BLaER1 treated with 17β-estradiol and CSF1 and Interleukin-3, amounts not matched to agents 10 nM and 100 nM (cell line): ENCODE measurements around the gene ZNF195.
"Not testable (repeated sequence)": the region's sequence is repeated elsewhere in the genome, so short reads cannot be mapped to it uniquely, and the experiment has no call there.

Experiments
- H3K27ac ChIP-seq, 11 experiments: shearing (Covaris generic); formaldehyde crosslinking; 2 replicates each; pipeline ENCODE4 v1.8.1; 2022
- H3K27me3 ChIP-seq, 11 experiments: shearing (Covaris generic); formaldehyde crosslinking; 2 replicates each; pipeline ENCODE4 v1.8.1; 2022
- H3K36me3 ChIP-seq, 11 experiments: shearing (Covaris generic); formaldehyde crosslinking; 2 replicates each; pipeline ENCODE4 v1.8.1; 2022
- H3K4me1 ChIP-seq, 10 experiments: shearing (Covaris generic); formaldehyde crosslinking; 2 replicates each; pipeline ENCODE4 v1.8.1; 2022
- H3K4me2 ChIP-seq, 11 experiments: shearing (Covaris generic); formaldehyde crosslinking; 2 replicates each; pipeline ENCODE4 v1.8.1; 2022
- H3K4me3 ChIP-seq, 10 experiments: shearing (Covaris generic); formaldehyde crosslinking; 2 replicates each; pipeline ENCODE4 v1.8.1; 2022
- H3K9ac ChIP-seq, 11 experiments: shearing (Covaris generic); formaldehyde crosslinking; 2 replicates each; pipeline ENCODE4 v1.8.1; 2022
- H3K9me3 ChIP-seq, 11 experiments: shearing (Covaris generic); formaldehyde crosslinking; replicated peaks in 1 of 11; 2 replicates each; pipeline ENCODE4 v1.8.1; 2022
- H4K20me1 ChIP-seq, 11 experiments: shearing (Covaris generic); formaldehyde crosslinking; 2 replicates each; pipeline ENCODE4 v1.8.1; 2022
- Cebpa-rat ChIP-seq, 11 experiments: shearing (Covaris generic); IDR thresholded peaks; 2 replicates each; pipeline ENCODE4 v1.8.1; 2022

The ZNF195 gene

GRCh38 chr11:3413666-3414065 lies 34.7 kb upstream of the ZNF195 start:
- H3K27ac ChIP-seq, H3K9me3 ChIP-seq, H4K20me1 ChIP-seq, H3K36me3 ChIP-seq, H3K4me3 ChIP-seq, H3K4me2 ChIP-seq, H3K27me3 ChIP-seq, H3K9ac ChIP-seq: not testable (repeated sequence)
- H3K4me1 ChIP-seq: peaks cover 0 to 18% (median 15%) of the 10 kb centered on the region in 10 experiments; a peak in 12 of 20 replicates

DNA sequence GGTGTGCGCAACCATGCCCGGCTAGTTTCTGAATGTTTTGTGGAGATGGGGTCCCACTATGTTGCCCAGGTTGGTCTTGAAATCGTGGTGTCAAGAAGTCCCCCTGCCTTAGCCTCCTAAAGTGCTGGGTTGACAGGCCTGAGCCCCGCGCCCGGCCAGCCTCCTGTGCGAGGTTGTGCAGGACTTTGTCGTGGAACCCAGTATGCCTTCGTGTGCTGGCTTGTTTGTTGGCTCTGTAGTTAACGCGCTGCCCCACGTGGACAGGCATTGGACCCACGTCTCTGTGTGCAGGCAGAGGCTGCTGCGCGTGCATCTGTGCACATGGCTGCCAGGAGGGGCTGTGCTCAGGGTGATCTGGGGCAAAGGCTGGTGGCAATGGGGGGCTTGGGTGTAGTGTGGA lies 33.9 kb upstream of the ZNF195 start:
- no peaks in the 10 kb centered on the region for H4K20me1 ChIP-seq
- H3K4me1 ChIP-seq: peaks cover 0 to 16% (median 6%) of the 10 kb centered on the region in 10 experiments; a peak in 12 of 20 replicates
- H3K4me3 ChIP-seq: no peak overlapping the region
- no peak overlapping the region for H3K27ac ChIP-seq
- H3K36me3 ChIP-seq: no peaks in the 10 kb centered on the region
- no peaks in the 10 kb centered on the region for H3K27me3 ChIP-seq
- H3K9me3 ChIP-seq: no peaks in the 10 kb centered on the region
- H3K9ac ChIP-seq: no peak overlapping the region
- H3K4me2 ChIP-seq: no peak overlapping the region
- TF ChIP-seq Cebpa-rat (IDR thresholded peaks at IDR 0.05): no peak

GRCh38 chr11:3408722-3409121 lies 29.8 kb upstream of the ZNF195 start:
- H3K4me1 ChIP-seq: peaks cover 0 to 17% (median 4%) of the 10 kb centered on the region in 10 experiments; a peak in 4 of 20 replicates
- not testable (repeated sequence) for H4K20me1 ChIP-seq, H3K9me3 ChIP-seq, H3K4me3 ChIP-seq, H3K36me3 ChIP-seq, H3K27ac ChIP-seq, H3K4me2 ChIP-seq, H3K9ac ChIP-seq, H3K27me3 ChIP-seq

GRCh38 chr11:3408058-3408605 lies 29.2 kb upstream of the ZNF195 start:
- H3K4me3 ChIP-seq, H3K4me2 ChIP-seq, H3K27ac ChIP-seq, H3K36me3 ChIP-seq, H3K9me3 ChIP-seq, H3K27me3 ChIP-seq, H3K9ac ChIP-seq, H4K20me1 ChIP-seq: not testable (repeated sequence)
- peaks cover 0 to 17% (median 4%) of the 10 kb centered on the region in 10 experiments; a peak in 4 of 20 replicates for H3K4me1 ChIP-seq

GRCh38 chr11:3406937-3407336 lies 28.0 kb upstream of the ZNF195 start:
- not testable (repeated sequence) for H3K27me3 ChIP-seq, H3K36me3 ChIP-seq, H3K4me3 ChIP-seq, H3K9ac ChIP-seq, H3K27ac ChIP-seq, H3K4me2 ChIP-seq, H3K9me3 ChIP-seq, H4K20me1 ChIP-seq
- H3K4me1 ChIP-seq: peaks cover 0 to 17% (median 4%) of the 10 kb centered on the region in 10 experiments; a peak in 4 of 20 replicates

- H3K9me3 ChIP-seq, H3K36me3 ChIP-seq, H3K27ac ChIP-seq, H3K27me3 ChIP-seq, H4K20me1 ChIP-seq, H3K9ac ChIP-seq, H3K4me2 ChIP-seq, H3K4me3 ChIP-seq: not testable (repeated sequence)
- H3K4me1 ChIP-seq: peaks cover 0 to 17% (median 4%) of the 10 kb centered on the region in 10 experiments; a peak in 5 of 20 replicates
These were observed 27.4 kb upstream of the ZNF195 start for GRCh38 chr11:3406223-3406875.

GRCh38 chr11:3404076-3404925 lies 25.4 kb upstream of the ZNF195 start:
- not testable (repeated sequence) for H3K27ac ChIP-seq, H3K27me3 ChIP-seq, H4K20me1 ChIP-seq, H3K4me3 ChIP-seq, H3K36me3 ChIP-seq, H3K9me3 ChIP-seq, H3K9ac ChIP-seq
- H3K4me1 ChIP-seq: peaks cover 0 to 17% (median 4%) of the 10 kb centered on the region in 10 experiments; a peak in 5 of 20 replicates
- peak overlapping the region in 4 of 11 experiments; percentile 12 to 29 (median 18); a peak in 2 of 22 replicates for H3K4me2 ChIP-seq

GRCh38 chr11:3402861-3403250 lies 23.9 kb upstream of the ZNF195 start:
- not testable (repeated sequence) for H3K36me3 ChIP-seq, H3K4me3 ChIP-seq, H3K27ac ChIP-seq, H3K4me1 ChIP-seq, H4K20me1 ChIP-seq, H3K27me3 ChIP-seq, H3K4me2 ChIP-seq, H3K9me3 ChIP-seq, H3K9ac ChIP-seq

DNA sequence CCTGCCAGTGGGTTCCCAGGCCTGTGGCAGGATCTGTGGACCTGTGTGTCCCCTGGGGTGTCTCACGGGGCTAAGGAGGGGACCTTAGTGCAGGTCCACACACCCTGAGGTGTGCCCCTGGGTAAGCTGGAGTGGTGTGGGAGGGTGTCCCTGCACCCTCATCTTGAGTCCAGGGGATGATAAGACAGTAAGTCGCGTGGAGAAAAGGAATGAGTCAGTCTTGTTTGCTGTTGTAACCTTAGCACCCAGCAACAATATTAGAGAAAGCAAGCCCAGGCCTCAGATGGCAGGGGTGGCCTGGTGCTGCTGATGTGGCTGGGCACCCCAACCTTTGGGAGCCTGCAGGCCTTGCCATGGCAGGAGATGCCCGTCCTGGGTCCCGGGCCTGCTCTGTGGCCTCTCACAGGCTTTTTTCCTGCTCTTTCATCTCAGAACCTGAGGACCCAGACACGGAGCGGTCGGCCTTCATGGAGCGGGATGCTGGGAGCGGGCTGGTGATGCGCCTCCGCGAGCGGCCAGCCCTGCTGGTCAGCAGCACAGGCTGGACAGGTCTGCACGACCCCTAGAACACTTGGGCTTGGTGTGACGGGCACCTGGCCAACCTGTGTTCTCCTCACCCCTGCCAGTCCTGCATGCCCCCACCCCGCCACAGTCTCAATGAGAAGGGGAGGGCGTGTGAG lies 23.4 kb upstream of the ZNF195 start:
- not testable (repeated sequence) for H3K4me1 ChIP-seq, H3K36me3 ChIP-seq, H3K4me3 ChIP-seq, H3K9me3 ChIP-seq, H4K20me1 ChIP-seq, H3K27ac ChIP-seq, H3K4me2 ChIP-seq, H3K9ac ChIP-seq, H3K27me3 ChIP-seq

GRCh38 chr11:3401052-3401451 lies 22.1 kb upstream of the ZNF195 start:
- not testable (repeated sequence) for H3K27ac ChIP-seq, H3K4me3 ChIP-seq, H3K4me1 ChIP-seq, H3K27me3 ChIP-seq, H4K20me1 ChIP-seq, H3K9ac ChIP-seq, H3K36me3 ChIP-seq
- 0 out of 22 replicates have a peak overlapping the region, but pooled peaks of 1 of the 11 experiments have one; percentile 5 for H3K4me2 ChIP-seq
- H3K9me3 ChIP-seq: peaks cover 0 to 19% (median 5%) of the 10 kb centered on the region in 11 experiments; a peak in 8 of 22 replicates

DNA sequence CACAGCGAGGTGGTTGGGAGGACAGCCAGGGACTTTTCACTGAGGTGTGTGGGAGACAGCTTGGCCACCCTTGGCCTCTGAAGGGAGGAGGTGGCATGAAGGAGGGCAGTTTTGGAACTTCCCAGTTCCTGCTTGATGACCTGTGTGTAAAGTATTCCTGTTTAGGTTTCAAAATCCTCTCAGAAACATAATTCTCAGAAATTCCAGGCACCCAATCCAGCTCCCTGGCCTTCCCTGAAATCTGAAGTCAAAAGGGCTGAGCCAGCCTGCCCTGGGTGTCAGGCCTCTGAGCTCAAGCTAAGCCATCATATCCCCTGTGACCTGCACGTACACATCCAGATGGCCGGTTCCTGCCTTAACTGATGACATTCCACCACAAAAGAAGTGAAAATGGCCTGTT lies 19.6 kb upstream of the ZNF195 start:
- not testable (repeated sequence) for H3K36me3 ChIP-seq, H3K9ac ChIP-seq, H4K20me1 ChIP-seq, H3K27ac ChIP-seq, H3K4me1 ChIP-seq, H3K4me2 ChIP-seq, H3K27me3 ChIP-seq, H3K4me3 ChIP-seq
- peaks cover 0 to 19% (median 5%) of the 10 kb centered on the region in 11 experiments; a peak in 8 of 22 replicates for H3K9me3 ChIP-seq

DNA sequence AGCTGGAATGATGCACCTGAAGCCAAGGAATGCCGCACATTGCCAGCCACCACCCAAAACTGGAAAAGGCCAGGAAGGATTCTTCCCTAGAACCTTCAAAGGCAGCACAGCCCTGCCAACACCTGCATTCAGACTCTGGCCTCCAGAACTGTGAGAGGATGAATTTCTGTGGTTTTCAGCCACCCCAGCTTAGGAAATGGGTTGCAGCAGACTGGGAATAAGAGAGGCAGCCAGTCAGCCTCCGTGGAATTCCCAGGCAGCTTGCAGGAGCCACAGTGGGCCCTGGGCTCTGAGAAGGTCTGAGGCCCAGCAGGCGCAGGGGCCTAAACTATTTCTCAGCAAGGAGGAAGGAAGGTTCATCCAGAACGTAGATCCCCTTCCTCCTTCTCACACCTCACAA lies 19.2 kb upstream of the ZNF195 start:
- H3K4me3 ChIP-seq, H3K9ac ChIP-seq, H4K20me1 ChIP-seq, H3K27ac ChIP-seq, H3K4me1 ChIP-seq, H3K36me3 ChIP-seq, H3K4me2 ChIP-seq, H3K27me3 ChIP-seq: not testable (repeated sequence)
- H3K9me3 ChIP-seq: peaks cover 0 to 19% (median 5%) of the 10 kb centered on the region in 11 experiments; a peak in 8 of 22 replicates

DNA sequence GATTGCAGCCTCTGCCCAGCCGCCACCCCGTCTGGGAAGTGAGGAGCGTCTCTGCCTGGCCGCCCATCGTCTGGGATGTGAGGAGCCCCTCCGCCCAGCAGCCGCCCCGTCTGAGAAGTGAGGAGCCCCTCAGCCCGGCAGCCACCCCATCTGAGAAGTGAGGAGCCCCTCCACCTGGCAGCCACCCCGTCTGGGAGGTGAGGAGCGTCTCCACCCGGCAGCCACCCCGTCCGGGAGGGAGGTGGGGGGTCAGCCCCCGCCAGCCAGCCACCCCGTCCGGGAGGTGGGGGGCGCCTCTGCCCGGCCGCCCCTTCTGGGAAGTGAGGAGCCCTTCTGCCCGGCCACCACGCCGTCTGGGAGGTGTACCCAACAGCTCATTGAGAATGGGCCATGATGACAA lies 18.3 kb upstream of the ZNF195 start:
- not testable (repeated sequence) for H3K4me1 ChIP-seq, H3K4me2 ChIP-seq, H3K36me3 ChIP-seq, H4K20me1 ChIP-seq, H3K9ac ChIP-seq, H3K27me3 ChIP-seq, H3K27ac ChIP-seq, H3K4me3 ChIP-seq
- H3K9me3 ChIP-seq: peaks cover 0 to 19% (median 5%) of the 10 kb centered on the region in 11 experiments; a peak in 8 of 22 replicates
